GM12878 (cell line): ENCODE measurements around the gene BMPR1B. TPM values are rescaled to one million over a fixed set of nuclear protein-coding genes. Genes with fewer than 3 reads are reported as not detected.

Source experiments
- ATAC-seq: fragments of 200-7000 bp; cut with Tn5 transposase; 3 replicates; pipeline ENCODE4 v1.9.1; 2020; ENCODE audit warnings: mild to moderate bottlenecking, moderate library complexity
- BruUV-seq: library from RNA; stranded (reverse); fragments of 400-500 nt; replicated peaks from 2 replicates; lab custom pipeline; 2021; lab: Mats Ljungman, UMichigan
- CTCF ChIA-PET: fragments of 300-600 bp; sonication (Branson Sonifier 250); formaldehyde crosslinking; extraction: SDS; loops from one replicate; lab custom pipeline; 2021; ENCODE audit warnings: inconsistent platforms; lab: Yijun Ruan, JAX
- POLR2A ChIA-PET: fragments of 350-600 bp; formaldehyde crosslinking; extraction: SDS; loops from one replicate; lab custom pipeline; 2021; ENCODE audit warnings: inconsistent platforms; lab: Charles Lee
- RAD21 ChIA-PET: fragments of 300-600 bp; sonication (Branson Sonifier 250); formaldehyde crosslinking; loops from one replicate; lab custom pipeline; 2023; ENCODE audit warnings: antibody characterized with exemption; ENCODE audit not compliant: unreplicated experiment; lab: Charles Lee
- SMC1A ChIA-PET: fragments of 300-600 bp; sonication (Branson Sonifier 250); formaldehyde crosslinking; loops from one replicate; lab custom pipeline; 2023; ENCODE audit not compliant: unreplicated experiment, uncharacterized antibody; lab: Charles Lee
- DNase-seq: peaks from one replicate; pipeline ENCODE4 v3.0.0-alpha.2; 2011; ENCODE audit warnings: low read depth, low spot score
- FAIRE-seq: peaks from 3 replicates; lab custom pipeline; 2011; peaks lifted over from hg19 to GRCh38; lab: Jason Lieb, UNC
- H2AFZ ChIP-seq: 2 replicates; pipeline ENCODE4 v1.6.0; 2011; ENCODE audit warnings: low read depth, low read length, control low read depth; ENCODE audit not compliant: control insufficient read depth
- H3K27ac ChIP-seq: 2 replicates; pipeline ENCODE4 v1.5.1; 2011; ENCODE audit warnings: control low read depth; ENCODE audit not compliant: control insufficient read depth, insufficient read depth
- H3K27me3 ChIP-seq, 2 experiments: replicated peaks in 1 of 2; 2 replicates each; pipeline versions ENCODE4 v1.6.0 to v1.6.1; 2011; ENCODE audit warnings: low read length in 1 of 2; ENCODE audit not compliant: control insufficient read depth in 2 of 2, insufficient read depth in 2 of 2
- H3K36me3 ChIP-seq, 2 experiments: 2 replicates each; pipeline ENCODE4 v1.5.1; 2011; ENCODE audit warnings: low read length in 1 of 2; ENCODE audit not compliant: control insufficient read depth in 2 of 2, insufficient read depth in 2 of 2
- H3K4me1 ChIP-seq: 2 replicates; pipeline ENCODE4 v1.6.1; 2011; ENCODE audit warnings: mild to moderate bottlenecking, low read length, moderate library complexity, mixed read lengths; ENCODE audit not compliant: control insufficient read depth, insufficient read depth
- H3K4me2 ChIP-seq: 2 replicates; pipeline ENCODE4 v1.6.0; 2011; ENCODE audit warnings: control low read depth; ENCODE audit not compliant: control insufficient read depth, insufficient read depth
- H3K4me3 ChIP-seq: fragments of 200-600 bp; sonication (generic); 2 replicates; pipeline ENCODE4 v1.5.1; 2016
- H3K79me2 ChIP-seq: 2 replicates; pipeline ENCODE4 v1.6.0; 2011; ENCODE audit warnings: low read length; ENCODE audit not compliant: control insufficient read depth, insufficient read depth
- H3K9ac ChIP-seq: 2 replicates; pipeline ENCODE4 v1.8.0; 2011; ENCODE audit warnings: low read length, control low read depth, mixed read lengths; ENCODE audit not compliant: control insufficient read depth, insufficient read depth
- H3K9me3 ChIP-seq: replicated peaks from 3 replicates; pipeline ENCODE4 v1.5.1; 2011; ENCODE audit warnings: mild to moderate bottlenecking, low read length; ENCODE audit not compliant: control insufficient read depth, insufficient read depth
- H4K20me1 ChIP-seq: 2 replicates; pipeline ENCODE4 v1.6.0; 2011; ENCODE audit not compliant: control insufficient read depth, insufficient read depth
- ASH2L ChIP-seq: fragments of 300-600, 200-600 bp; sonication (generic); IDR thresholded peaks from 2 replicates; pipeline ENCODE4 v1.6.1; 2017; ENCODE audit warnings: low read depth, mild to moderate bottlenecking, borderline replicate concordance
- BHLHE40 ChIP-seq, 2 experiments: fragments of 450-650 bp in 1 of 2; IDR thresholded peaks; 2 replicates each; pipeline ENCODE4 v1.6.1; 2011 to 2017; ENCODE audit warnings: low read depth in 2 of 2, borderline replicate concordance in 1 of 2, improper control_type of control experiment in 1 of 2, low read length in 1 of 2, mild to moderate bottlenecking in 1 of 2
- CEBPB ChIP-seq, 2 experiments: fragments of 150-350 bp in 1 of 2; IDR thresholded peaks; 2 replicates each; pipeline ENCODE4 v1.6.1; 2012 to 2014; ENCODE audit warnings: low read depth in 2 of 2, low read length in 2 of 2, borderline replicate concordance in 1 of 2, inconsistent platforms in 1 of 2
- CHD2 ChIP-seq: IDR thresholded peaks from 2 replicates; pipeline ENCODE4 v1.6.1; 2011; ENCODE audit warnings: low read depth, low read length, improper control_type of control experiment, borderline replicate concordance
- IRF4 ChIP-seq: IDR thresholded peaks from 2 replicates; pipeline ENCODE4 v1.6.1; 2011; ENCODE audit warnings: low read depth, low read length
- MTA2 ChIP-seq: fragments of 450-650 bp; IDR thresholded peaks from 2 replicates; pipeline ENCODE4 v1.6.1; 2016; ENCODE audit warnings: low read depth, mild to moderate bottlenecking, moderate library complexity
- PAX5 ChIP-seq: IDR thresholded peaks from 2 replicates; pipeline ENCODE4 v1.6.1; 2011; ENCODE audit warnings: low read depth, low read length, borderline replicate concordance
- PML ChIP-seq: IDR thresholded peaks from 2 replicates; pipeline ENCODE4 v1.6.1; 2012; ENCODE audit warnings: low read length, inconsistent platforms
- RCOR1 ChIP-seq: conservative IDR thresholded peaks from 2 replicates; pipeline ENCODE4 v1.6.1; 2012; ENCODE audit warnings: low read depth, low read length, improper control_type of control experiment
- RELA ChIP-seq: fragments of 450-650 bp; IDR thresholded peaks from 2 replicates; pipeline ENCODE4 v1.8.0; 2014; ENCODE audit warnings: borderline replicate concordance; ENCODE audit not compliant: partially characterized antibody
- SREBF1 ChIP-seq: IDR thresholded peaks from 2 replicates; pipeline ENCODE4 v1.6.1; 2012; ENCODE audit warnings: mild to moderate bottlenecking, low read length
- STAT3 ChIP-seq: IDR thresholded peaks from 2 replicates; pipeline ENCODE4 v1.6.1; 2011; ENCODE audit warnings: low read depth, low read length, improper control_type of control experiment
- TCF3 ChIP-seq: IDR thresholded peaks from 2 replicates; pipeline ENCODE4 v1.6.1; 2012; ENCODE audit warnings: low read depth, mild to moderate bottlenecking, low read length, borderline replicate concordance; ENCODE audit not compliant: insufficient read depth
- WGBS: methylation state at CpG from one replicate; pipeline ENCODE4 v1.1.6; 2016; ENCODE audit warnings: low lambda C conversion rate; ENCODE audit not compliant: insufficient replicate concordance, insufficient coverage; ENCODE audit errors: missing lambda C conversion rate; 5-methylcytosine and 5-hydroxymethylcytosine counted together
- in situ Hi-C: fragments of 300-500 bp; cut with MboI; formaldehyde crosslinking; loops from 9 replicates; pipeline ENCODE4 v1.14.3; 2018; ENCODE audit warnings: mixed read lengths
- intact Hi-C: fragments of 100-400 bp; cut with micrococcal nuclease; formaldehyde crosslinking; loops from one replicate; pipeline ENCODE4 v1.14.2; 2022; ENCODE audit not compliant: unreplicated experiment
- polyA plus RNA-seq, 11 experiments: library from polyadenylated mRNA; depleted of rRNA in 4 of 11; unstranded in 6 of 11; stranded (reverse) in 5 of 11; fragments of >200 nt; fragmentation: Nextera tagmentation in 4 of 11; fragmentation: Illumina TruSeq in 1 of 11; extraction: Ambion mirVana in 4 of 11; extraction: Trizol in 1 of 11; gene quantifications; 1 replicate in 1 of 11; 2 replicates in 10 of 11; pipeline versions ENCODE4 v1.2.1 to v1.2.3, GENCODE V29; 2011 to 2016; ENCODE audit warnings: inconsistent platforms in 2 of 11, missing spikeins in 2 of 11, low read depth in 1 of 11
- total RNA-seq, 4 experiments: library from RNA; depleted of rRNA in 3 of 4; stranded (reverse); fragments of >200 nt in 3 of 4; fragmentation: Illumina TruSeq in 1 of 4; extraction: Trizol in 1 of 4; gene quantifications; 2 replicates each; pipeline versions ENCODE4 v1.2.1 to v1.2.3, GENCODE V29; 2013 to 2021
- TF ChIP-seq, protein P1 (sequence below): fragments of 450-650 bp; IDR thresholded peaks from 2 replicates; pipeline ENCODE4 v1.6.1; 2017; ENCODE audit warnings: antibody characterized with exemption, mild to moderate bottlenecking, moderate library complexity
- TF ChIP-seq, protein P2 (sequence below): fragments of 450-650 bp; formaldehyde crosslinking; IDR thresholded peaks from 2 replicates; pipeline ENCODE4 v1.4.0; 2020; ENCODE audit warnings: mild to moderate bottlenecking, moderate library complexity

BMPR1B gene
- total and polyA plus RNA-seq, 10 of the 15 experiments (the other 5 are each of a cell fraction or from before 2014, with no cell fraction given): not detected

- Histone ChIP-seq H3K4me3 (no peak overlapping the region), H3K4me2 (no peak overlapping the region), H3K9me3 (no peaks in the 10 kb centered on the region), H3K79me2 (no peaks in the 10 kb centered on the region), H2AFZ (no peak overlapping the region), H3K27me3 (no peaks in the 10 kb centered on the region), H3K27ac (no peak overlapping the region), H3K36me3 (no peaks in the 10 kb centered on the region), H4K20me1 (no peaks in the 10 kb centered on the region), H3K4me1 (no peaks in the 10 kb centered on the region), H3K9ac (no peak overlapping the region)
- in situ Hi-C loops: no loop called here
- ATAC-seq (no peak), FAIRE-seq (no peak), DNase-seq (no peak)
- RAD21 ChIA-PET: no interaction called here
- CTCF ChIA-PET: no interaction called here
- TF ChIP-seq CEBPB (IDR thresholded peaks at IDR 0.05; ENCODE audit: borderline replicate concordance in 1 of 2, low read depth in 2 of 2, low read length in 2 of 2) (no peak), RCOR1 (no peak), STAT3 (no peak), ASH2L (no peak), TCF3 (no peak), PAX5 (no peak), SREBF1 (no peak), PML (no peak), BHLHE40 (IDR thresholded peaks at IDR 0.05; ENCODE audit: borderline replicate concordance in 1 of 2, low read depth in 2 of 2, low read length in 1 of 2) (no peak), RELA (no peak), MTA2 (no peak), CHD2 (no peak), IRF4 (no peak)
- TF ChIP-seq, protein P1, sequence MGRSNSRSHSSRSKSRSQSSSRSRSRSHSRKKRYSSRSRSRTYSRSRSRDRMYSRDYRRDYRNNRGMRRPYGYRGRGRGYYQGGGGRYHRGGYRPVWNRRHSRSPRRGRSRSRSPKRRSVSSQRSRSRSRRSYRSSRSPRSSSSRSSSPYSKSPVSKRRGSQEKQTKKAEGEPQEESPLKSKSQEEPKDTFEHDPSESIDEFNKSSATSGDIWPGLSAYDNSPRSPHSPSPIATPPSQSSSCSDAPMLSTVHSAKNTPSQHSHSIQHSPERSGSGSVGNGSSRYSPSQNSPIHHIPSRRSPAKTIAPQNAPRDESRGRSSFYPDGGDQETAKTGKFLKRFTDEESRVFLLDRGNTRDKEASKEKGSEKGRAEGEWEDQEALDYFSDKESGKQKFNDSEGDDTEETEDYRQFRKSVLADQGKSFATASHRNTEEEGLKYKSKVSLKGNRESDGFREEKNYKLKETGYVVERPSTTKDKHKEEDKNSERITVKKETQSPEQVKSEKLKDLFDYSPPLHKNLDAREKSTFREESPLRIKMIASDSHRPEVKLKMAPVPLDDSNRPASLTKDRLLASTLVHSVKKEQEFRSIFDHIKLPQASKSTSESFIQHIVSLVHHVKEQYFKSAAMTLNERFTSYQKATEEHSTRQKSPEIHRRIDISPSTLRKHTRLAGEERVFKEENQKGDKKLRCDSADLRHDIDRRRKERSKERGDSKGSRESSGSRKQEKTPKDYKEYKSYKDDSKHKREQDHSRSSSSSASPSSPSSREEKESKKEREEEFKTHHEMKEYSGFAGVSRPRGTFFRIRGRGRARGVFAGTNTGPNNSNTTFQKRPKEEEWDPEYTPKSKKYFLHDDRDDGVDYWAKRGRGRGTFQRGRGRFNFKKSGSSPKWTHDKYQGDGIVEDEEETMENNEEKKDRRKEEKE: no peak
- TF ChIP-seq, protein P2, sequence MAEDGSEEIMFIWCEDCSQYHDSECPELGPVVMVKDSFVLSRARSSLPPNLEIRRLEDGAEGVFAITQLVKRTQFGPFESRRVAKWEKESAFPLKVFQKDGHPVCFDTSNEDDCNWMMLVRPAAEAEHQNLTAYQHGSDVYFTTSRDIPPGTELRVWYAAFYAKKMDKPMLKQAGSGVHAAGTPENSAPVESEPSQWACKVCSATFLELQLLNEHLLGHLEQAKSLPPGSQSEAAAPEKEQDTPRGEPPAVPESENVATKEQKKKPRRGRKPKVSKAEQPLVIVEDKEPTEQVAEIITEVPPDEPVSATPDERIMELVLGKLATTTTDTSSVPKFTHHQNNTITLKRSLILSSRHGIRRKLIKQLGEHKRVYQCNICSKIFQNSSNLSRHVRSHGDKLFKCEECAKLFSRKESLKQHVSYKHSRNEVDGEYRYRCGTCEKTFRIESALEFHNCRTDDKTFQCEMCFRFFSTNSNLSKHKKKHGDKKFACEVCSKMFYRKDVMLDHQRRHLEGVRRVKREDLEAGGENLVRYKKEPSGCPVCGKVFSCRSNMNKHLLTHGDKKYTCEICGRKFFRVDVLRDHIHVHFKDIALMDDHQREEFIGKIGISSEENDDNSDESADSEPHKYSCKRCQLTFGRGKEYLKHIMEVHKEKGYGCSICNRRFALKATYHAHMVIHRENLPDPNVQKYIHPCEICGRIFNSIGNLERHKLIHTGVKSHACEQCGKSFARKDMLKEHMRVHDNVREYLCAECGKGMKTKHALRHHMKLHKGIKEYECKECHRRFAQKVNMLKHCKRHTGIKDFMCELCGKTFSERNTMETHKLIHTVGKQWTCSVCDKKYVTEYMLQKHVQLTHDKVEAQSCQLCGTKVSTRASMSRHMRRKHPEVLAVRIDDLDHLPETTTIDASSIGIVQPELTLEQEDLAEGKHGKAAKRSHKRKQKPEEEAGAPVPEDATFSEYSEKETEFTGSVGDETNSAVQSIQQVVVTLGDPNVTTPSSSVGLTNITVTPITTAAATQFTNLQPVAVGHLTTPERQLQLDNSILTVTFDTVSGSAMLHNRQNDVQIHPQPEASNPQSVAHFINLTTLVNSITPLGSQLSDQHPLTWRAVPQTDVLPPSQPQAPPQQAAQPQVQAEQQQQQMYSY (CRISPR knock-in tag): no peak
- no TSS peak for BruUV-seq
- SMC1A ChIA-PET: no interaction called here
- intact Hi-C loops: no loop called here
- 40% methylated on average over 6 of the region's 8 CpGs for WGBS
- POLR2A ChIA-PET: no interaction called here
Measured at GRCh38 chr4:95020521-95020920, 262.8 kb downstream of the BMPR1B start.
